Endothelial cell of umbilical vein (primary cell): ENCODE data around the gene FRYL.

Experiments used
- CTCF ChIP-seq, 2 donors: IDR thresholded peaks; 1 replicate in 1 of 2; 2 replicates in 1 of 2; pipeline ENCODE4 v1.5.1; 2011; ENCODE audit warnings: low read length in 2 of 2, mild to moderate bottlenecking in 2 of 2, moderate library complexity in 2 of 2, control low read depth in 1 of 2, inconsistent platforms in 1 of 2, low read depth in 1 of 2; ENCODE audit not compliant: insufficient read depth in 1 of 2; ENCODE audit errors: extremely low read depth in 1 of 2
- EZH2 ChIP-seq: IDR thresholded peaks from 2 replicates; pipeline ENCODE4 v1.6.1; 2012; ENCODE audit warnings: borderline replicate concordance, low read depth, mild to moderate bottlenecking, moderate library complexity, low read length, inconsistent platforms; ENCODE audit not compliant: severe bottlenecking
- FOS ChIP-seq: IDR thresholded peaks from 2 replicates; pipeline ENCODE4 v1.6.1; 2011; ENCODE audit warnings: mild to moderate bottlenecking, low read length, moderate library complexity, borderline replicate concordance; ENCODE audit not compliant: insufficient read depth
- GATA2 ChIP-seq: IDR thresholded peaks from 2 replicates; pipeline ENCODE4 v1.7.0; 2011; ENCODE audit warnings: low read depth, mild to moderate bottlenecking, moderate library complexity, mixed read lengths, low read length; ENCODE audit not compliant: insufficient read length, insufficient read depth
- MAX ChIP-seq: IDR thresholded peaks from 2 replicates; pipeline ENCODE4 v1.6.1; 2011; ENCODE audit not compliant: insufficient read depth, insufficient read length
- POLR2A ChIP-seq: IDR thresholded peaks from 2 replicates; pipeline ENCODE4 v1.6.1; 2012; ENCODE audit warnings: low read depth, mild to moderate bottlenecking, control low read depth, low read length

- no peak for TF ChIP-seq CTCF (IDR thresholded peaks at IDR 0.05; ENCODE audit: extremely low read depth in 1 of 2, insufficient read depth in 1 of 2, low read depth in 1 of 2, low read length in 2 of 2)
- no peak for TF ChIP-seq POLR2A
- no peak for TF ChIP-seq EZH2
- no peak for TF ChIP-seq MAX
- no peak for TF ChIP-seq FOS
- TF ChIP-seq GATA2, result no peak
Observed at GRCh38 chr4:48680848-48681568, 99.1 kb downstream of the FRYL start.
